OCI-LY7 (cell line): ENCODE results near the gene C1orf56. TPM values are rescaled to one million over a fixed set of nuclear protein-coding genes. Genes with fewer than 3 reads are reported as not detected.

Experiments
- BruUV-seq: library from RNA; stranded (reverse); fragments of 400-500 nt; replicated peaks from 2 replicates; lab custom pipeline; 2021; lab: Mats Ljungman, UMichigan
- CTCF ChIA-PET: fragments of 300-600 bp; sonication (Branson Sonifier 250); formaldehyde crosslinking; loops from one replicate; lab custom pipeline; 2022; ENCODE audit warnings: antibody characterized with exemption; ENCODE audit not compliant: unreplicated experiment; lab: Charles Lee
- POLR2A ChIA-PET: fragments of 300-600 bp; sonication (Branson Sonifier 250); formaldehyde crosslinking; loops from one replicate; lab custom pipeline; 2022; ENCODE audit warnings: antibody characterized with exemption; lab: Charles Lee
- DNase-seq: peaks from one replicate; pipeline ENCODE4 v3.0.0-alpha.2; 2015; ENCODE audit warnings: low spot score
- H2AFZ ChIP-seq: fragments of 200-600 bp; sonication (generic), shearing (Covaris generic); 2 replicates; pipeline ENCODE4 v1.6.1; 2014; ENCODE audit warnings: mild to moderate bottlenecking, antibody characterized with exemption, low read length, moderate library complexity
- H3K27ac ChIP-seq: fragments of 200-600 bp; sonication (generic); 2 replicates; pipeline ENCODE4 v1.5.1; 2014; ENCODE audit warnings: mixed run types, low read depth, mild to moderate bottlenecking, moderate library complexity, low read length, inconsistent platforms; ENCODE audit not compliant: poor library complexity, severe bottlenecking
- H3K36me3 ChIP-seq: fragments of 200-600 bp; sonication (generic); 2 replicates; pipeline ENCODE4 v1.6.1; 2014; ENCODE audit warnings: mild to moderate bottlenecking, antibody characterized with exemption, low read length, moderate library complexity, mixed read lengths; ENCODE audit not compliant: insufficient read depth
- H3K4me1 ChIP-seq: fragments of 200-600 bp; sonication (generic); 2 replicates; pipeline ENCODE4 v1.5.1; 2014; ENCODE audit warnings: mild to moderate bottlenecking, low read length; ENCODE audit not compliant: insufficient read depth, poor library complexity, severe bottlenecking
- H3K4me2 ChIP-seq: fragments of 200-600 bp; sonication (generic); 2 replicates; pipeline ENCODE4 v1.6.1; 2014; ENCODE audit warnings: mild to moderate bottlenecking, low read length
- H3K4me3 ChIP-seq: fragments of 200-600 bp; sonication (generic); 2 replicates; pipeline ENCODE4 v1.5.1; 2014; ENCODE audit warnings: mild to moderate bottlenecking, low read depth, low read length; ENCODE audit not compliant: poor library complexity, severe bottlenecking
- H3K79me2 ChIP-seq: fragments of 200-600 bp; sonication (generic); 2 replicates; pipeline ENCODE4 v1.6.1; 2016; ENCODE audit warnings: low read depth, mild to moderate bottlenecking, low read length, moderate library complexity, mixed read lengths; ENCODE audit not compliant: insufficient read depth
- H3K9me2 ChIP-seq: fragments of 200-600 bp; sonication (generic); 2 replicates; pipeline ENCODE4 v1.6.1; 2016; ENCODE audit warnings: mild to moderate bottlenecking, low read length, mixed read lengths; ENCODE audit not compliant: insufficient read depth
- H3K9me3 ChIP-seq: fragments of 200-600 bp; sonication (generic); 2 replicates; pipeline ENCODE4 v1.6.1; 2014; ENCODE audit warnings: mild to moderate bottlenecking, mixed run types, low read length, mixed read lengths
- H4K20me1 ChIP-seq: fragments of 200-600 bp; sonication (generic); 2 replicates; pipeline ENCODE4 v1.6.1; 2014; ENCODE audit warnings: mild to moderate bottlenecking, antibody characterized with exemption, low read length, moderate library complexity, mixed read lengths; ENCODE audit not compliant: insufficient read depth
- EZH2phosphoT487 ChIP-seq: fragments of 200-600 bp; sonication (generic); IDR thresholded peaks from 2 replicates; pipeline ENCODE4 v1.6.1; 2018; ENCODE audit warnings: low read depth, borderline replicate concordance, mild to moderate bottlenecking, mixed run types, antibody characterized with exemption, low read length, moderate library complexity, mixed read lengths
- intact Hi-C: fragments of 100-400 bp; cut with micrococcal nuclease; formaldehyde crosslinking; loops from one replicate; pipeline ENCODE4 v1.10.0; 2022; ENCODE audit not compliant: unreplicated experiment
- total RNA-seq, 2 experiments: library from RNA; depleted of rRNA in 1 of 2; stranded (reverse); fragments of >200 nt in 1 of 2; shearing (Covaris generic) in 1 of 2; gene quantifications; 2 replicates each; pipeline ENCODE4 v1.2.3, GENCODE V29; 2014 to 2022
- TF ChIP-seq, protein P1 (sequence below): fragments of 200-600 bp; sonication (generic); conservative IDR thresholded peaks from 2 replicates; pipeline ENCODE4 v1.5.1; 2014; ENCODE audit warnings: mild to moderate bottlenecking, antibody characterized with exemption, low read length, moderate library complexity, mixed read lengths

The C1orf56 gene
- total RNA-seq, 2 experiments from 2014 or later = 0.25 TPM; not detected in 1

DNA sequence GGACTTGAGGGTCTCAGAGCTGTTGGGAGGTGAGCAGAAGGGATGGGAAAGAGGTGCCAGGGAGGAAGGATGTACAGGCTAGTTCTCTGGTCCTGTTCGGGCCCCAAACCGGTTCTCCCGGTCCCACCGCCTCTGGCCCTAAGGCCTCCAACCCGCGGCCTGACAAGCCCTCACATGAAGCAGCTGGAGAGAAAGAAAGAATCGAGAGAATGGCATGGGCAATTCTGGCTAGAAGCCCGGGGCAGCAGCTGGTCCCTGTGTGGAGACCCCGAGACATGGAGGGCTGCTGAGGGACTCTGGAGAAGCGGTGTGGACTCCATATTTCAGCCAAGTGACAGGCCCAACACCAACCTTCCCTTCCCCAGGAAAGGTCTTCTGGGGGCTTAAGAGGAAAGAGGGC, 11.1 kb downstream of the C1orf56 start:
- peaks cover 38% of the 10 kb centered on the region for H3K4me1 ChIP-seq
- TF ChIP-seq, protein P1, sequence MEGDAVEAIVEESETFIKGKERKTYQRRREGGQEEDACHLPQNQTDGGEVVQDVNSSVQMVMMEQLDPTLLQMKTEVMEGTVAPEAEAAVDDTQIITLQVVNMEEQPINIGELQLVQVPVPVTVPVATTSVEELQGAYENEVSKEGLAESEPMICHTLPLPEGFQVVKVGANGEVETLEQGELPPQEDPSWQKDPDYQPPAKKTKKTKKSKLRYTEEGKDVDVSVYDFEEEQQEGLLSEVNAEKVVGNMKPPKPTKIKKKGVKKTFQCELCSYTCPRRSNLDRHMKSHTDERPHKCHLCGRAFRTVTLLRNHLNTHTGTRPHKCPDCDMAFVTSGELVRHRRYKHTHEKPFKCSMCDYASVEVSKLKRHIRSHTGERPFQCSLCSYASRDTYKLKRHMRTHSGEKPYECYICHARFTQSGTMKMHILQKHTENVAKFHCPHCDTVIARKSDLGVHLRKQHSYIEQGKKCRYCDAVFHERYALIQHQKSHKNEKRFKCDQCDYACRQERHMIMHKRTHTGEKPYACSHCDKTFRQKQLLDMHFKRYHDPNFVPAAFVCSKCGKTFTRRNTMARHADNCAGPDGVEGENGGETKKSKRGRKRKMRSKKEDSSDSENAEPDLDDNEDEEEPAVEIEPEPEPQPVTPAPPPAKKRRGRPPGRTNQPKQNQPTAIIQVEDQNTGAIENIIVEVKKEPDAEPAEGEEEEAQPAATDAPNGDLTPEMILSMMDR = no peak
- TF ChIP-seq EZH2phosphoT487 = no peak
- TSS peak; percentile 49 for BruUV-seq
- ChIA-PET CTCF (no interaction called here), POLR2A (interaction anchor here (0.5 to 2.7 kb wide), 5 partner anchors 9 to 710 kb away, joined by 3 to 7 read pairs (median 3); partner anchors contain the start of gene TNFAIP8L2)
- H3K4me3 ChIP-seq = peak overlapping the region; percentile 92
- no peaks in the 10 kb centered on the region for H3K9me3 ChIP-seq
- intact Hi-C loops = loop anchor here (1.0 to 5.0 kb wide), 2 partner anchors 12 to 51 kb away; partner anchors contain the start of genes GABPB2, MINDY1 and PRUNE1
- peaks cover 14% of the 10 kb centered on the region; the same call in 1 of the 2 replicates for H4K20me1 ChIP-seq
- peak; percentile 20 for DNase-seq
- peak overlapping the region; percentile 11; the same call in 1 of the 2 replicates for H2AFZ ChIP-seq
- H3K4me2 ChIP-seq = peak overlapping the region; percentile 85
- H3K27ac ChIP-seq = peak overlapping the region; percentile 68
- peaks cover 46% of the 10 kb centered on the region for H3K36me3 ChIP-seq
- H3K9me2 ChIP-seq = no peaks in the 10 kb centered on the region
- peaks cover 65% of the 10 kb centered on the region for H3K79me2 ChIP-seq

GRCh38 chr1:151059109-151060006, 11.8 kb downstream of the C1orf56 start, which contains the start of gene CDC42SE1:
CDC42SE1 (minus strand) TSS chr1:151059622; CDS start chr1:151055730, 3,892 bp downstream.
- peak within 1 kb of the TSS; percentile 77 for H2AFZ ChIP-seq
- H3K9me3 ChIP-seq = no peaks in the 10 kb centered on the region
- H3K36me3 ChIP-seq = peaks cover 40% of the 10 kb centered on the region
- H3K4me3 ChIP-seq = peak within 1 kb of the TSS; percentile 92
- peak; percentile 94 for DNase-seq
- BruUV-seq = no TSS peak
- peaks cover 38% of the 10 kb centered on the region for H3K4me1 ChIP-seq
- peaks cover 65% of the 10 kb centered on the region for H3K79me2 ChIP-seq
- H3K4me2 ChIP-seq = peak within 1 kb of the TSS; percentile 85
- H4K20me1 ChIP-seq = peaks cover 14% of the 10 kb centered on the region; the same call in 1 of the 2 replicates
- TF ChIP-seq EZH2phosphoT487 = no peak
- TF ChIP-seq, protein P1 = peak; percentile 80
- POLR2A ChIA-PET = interaction anchor here (0.6 to 2.7 kb wide), 8 partner anchors 8 to 711 kb away, joined by 3 to 7 read pairs (median 3); partner anchors contain the start of genes ANXA9 and TNFAIP8L2
- peak within 1 kb of the TSS; percentile 68 for H3K27ac ChIP-seq
- intact Hi-C loops = loop anchor here (1.0 to 5.0 kb wide), 2 partner anchors 11 to 52 kb away; partner anchors contain the start of genes GABPB2, MINDY1 and PRUNE1
- H3K9me2 ChIP-seq = no peaks in the 10 kb centered on the region
- CTCF ChIA-PET = interaction anchor here (1.3 kb wide), 1 partner anchor 97 kb away, joined by 4 read pairs; the partner anchor contains the start of gene TNFAIP8L2
